Measurements from ENCODE around the gene IL1RN.

Gene IL1RN

GRCh38 chr2:113149553-113150257 is 22.3 kb downstream of the IL1RN start:
- Histone ChIP-seq H3K36me3 (no peaks in the 10 kb centered on the region), H3K27me3 (ENCODE audit: insufficient read depth, low read depth, severe bottlenecking) (no peaks in the 10 kb centered on the region), H3K9me3 (ENCODE audit: severe bottlenecking) (no peaks in the 10 kb centered on the region), H3K4me3 (ENCODE audit: low read depth, low read length) (no peak overlapping the region), H3K27ac (no peak overlapping the region)
- DNase-seq, result no peak
- no peak for TF ChIP-seq CTCF (IDR thresholded peaks at IDR 0.05; ENCODE audit: low read depth, low read length)

- Histone ChIP-seq H3K27me3 (ENCODE audit: insufficient read depth, low read depth, severe bottlenecking) (no peaks in the 10 kb centered on the region), H3K27ac (no peak overlapping the region), H3K9me3 (ENCODE audit: severe bottlenecking) (no peaks in the 10 kb centered on the region), H3K4me3 (ENCODE audit: low read depth, low read length) (no peak overlapping the region), H3K36me3 (no peaks in the 10 kb centered on the region)
- no peak for DNase-seq
- TF ChIP-seq CTCF (IDR thresholded peaks at IDR 0.05; ENCODE audit: low read depth, low read length), result no peak
Observed at GRCh38 chr2:113150258-113150601, 22.8 kb downstream of the IL1RN start.

- no peak for TF ChIP-seq CTCF (IDR thresholded peaks at IDR 0.05; ENCODE audit: low read depth, low read length)
- Histone ChIP-seq H3K27me3 (ENCODE audit: insufficient read depth, low read depth, severe bottlenecking) (no peaks in the 10 kb centered on the region), H3K27ac (no peak overlapping the region), H3K9me3 (ENCODE audit: severe bottlenecking) (peaks cover 5% of the 10 kb centered on the region), H3K36me3 (no peaks in the 10 kb centered on the region), H3K4me3 (ENCODE audit: low read depth, low read length) (no peak overlapping the region)
- no peak for DNase-seq
Observed at GRCh38 chr2:113155331-113155730, 27.9 kb downstream of the IL1RN start.

GRCh38 chr2:113156278-113157117 is 29.1 kb downstream of the IL1RN start:
- TF ChIP-seq CTCF (IDR thresholded peaks at IDR 0.05; ENCODE audit: low read depth, low read length), result no peak
- H3K4me3 ChIP-seq (ENCODE audit: low read depth, low read length), result no peak overlapping the region
- no peaks in the 10 kb centered on the region for H3K36me3 ChIP-seq
- no peak for DNase-seq
- no peak overlapping the region for H3K27ac ChIP-seq
- peaks cover 5% of the 10 kb centered on the region for H3K9me3 ChIP-seq (ENCODE audit: severe bottlenecking)
- H3K27me3 ChIP-seq (ENCODE audit: insufficient read depth, low read depth, severe bottlenecking), result no peaks in the 10 kb centered on the region

GRCh38 chr2:113157118-113157896 is 29.9 kb downstream of the IL1RN start:
- no peak for DNase-seq
- no peaks in the 10 kb centered on the region for H3K27me3 ChIP-seq (ENCODE audit: insufficient read depth, low read depth, severe bottlenecking)
- no peak overlapping the region for H3K27ac ChIP-seq
- TF ChIP-seq CTCF (IDR thresholded peaks at IDR 0.05; ENCODE audit: low read depth, low read length), result no peak
- H3K36me3 ChIP-seq, result no peaks in the 10 kb centered on the region
- peaks cover 5% of the 10 kb centered on the region for H3K9me3 ChIP-seq (ENCODE audit: severe bottlenecking)
- H3K4me3 ChIP-seq (ENCODE audit: low read depth, low read length), result no peak overlapping the region
